Tongue (tissue), 2 donors: Measurements from ENCODE around the gene GBF1. TPM values are rescaled to one million over a fixed set of nuclear protein-coding genes. Genes with fewer than 3 reads are reported as not detected.
A peak's percentile ranks its signal among the peaks of the same experiment; 100 is the strongest.

Experiments used
- DNase-seq: peaks from one replicate; pipeline ENCODE4 v3.0.0-alpha.2; 2015
- total RNA-seq: library from RNA; depleted of rRNA; stranded (reverse); fragments of >200 nt; gene quantifications from one replicate; pipeline ENCODE4 v1.2.3, GENCODE V29; 2014

Gene GBF1
- total RNA-seq, 1 donor from 2014 or later: 37.4 TPM

- DNase-seq: peak; percentile 81
These were observed 163.6 kb downstream of the GBF1 start for GRCh38 chr10:102408728-102409603.

GRCh38 chr10:102409604-102410428 lies 164.5 kb downstream of the GBF1 start:
- DNase-seq: peak; percentile 46

- DNase-seq: peak; percentile 74
These were observed 165.2 kb downstream of the GBF1 start for GRCh38 chr10:102410429-102411073.

GRCh38 chr10:102411341-102412255 lies 166.3 kb downstream of the GBF1 start:
- DNase-seq: no peak

GRCh38 chr10:102412293-102412692 lies 167.0 kb downstream of the GBF1 start:
- DNase-seq: no peak

DNA sequence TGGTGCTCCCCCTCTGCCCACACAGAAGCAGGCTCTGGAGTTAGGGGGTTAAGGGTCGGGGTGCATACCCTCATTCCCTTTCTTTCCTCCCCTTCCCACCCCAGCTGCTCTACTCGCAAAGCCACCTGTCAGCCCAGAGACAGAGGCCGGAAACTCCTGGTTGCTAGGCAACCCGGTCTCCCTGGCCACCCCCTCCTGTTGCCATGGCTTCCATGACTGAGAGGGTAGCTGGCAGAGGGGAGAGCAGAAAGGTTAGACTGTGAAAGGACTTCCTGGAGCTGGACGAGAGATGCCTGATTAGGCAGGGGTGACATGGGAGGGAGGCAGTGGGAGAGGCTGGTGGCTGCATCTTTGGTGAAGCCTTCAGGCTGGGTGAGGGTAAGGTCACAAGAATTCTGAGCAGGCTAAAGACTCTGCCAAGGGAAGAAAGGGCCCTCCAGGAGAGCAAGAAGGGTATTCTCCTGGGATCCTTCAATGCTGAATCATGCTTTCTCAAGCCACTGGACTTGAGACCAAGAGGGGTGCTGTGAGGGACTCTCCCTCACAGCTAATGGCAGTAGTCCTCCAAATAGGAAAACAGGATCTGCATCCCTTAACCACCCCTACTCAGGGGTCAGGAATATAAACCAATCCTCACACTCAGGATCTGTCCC lies 167.8 kb downstream of the GBF1 start:
- no peak for DNase-seq

GRCh38 chr10:102413806-102414561 lies 168.7 kb downstream of the GBF1 start:
- no peak for DNase-seq

DNA sequence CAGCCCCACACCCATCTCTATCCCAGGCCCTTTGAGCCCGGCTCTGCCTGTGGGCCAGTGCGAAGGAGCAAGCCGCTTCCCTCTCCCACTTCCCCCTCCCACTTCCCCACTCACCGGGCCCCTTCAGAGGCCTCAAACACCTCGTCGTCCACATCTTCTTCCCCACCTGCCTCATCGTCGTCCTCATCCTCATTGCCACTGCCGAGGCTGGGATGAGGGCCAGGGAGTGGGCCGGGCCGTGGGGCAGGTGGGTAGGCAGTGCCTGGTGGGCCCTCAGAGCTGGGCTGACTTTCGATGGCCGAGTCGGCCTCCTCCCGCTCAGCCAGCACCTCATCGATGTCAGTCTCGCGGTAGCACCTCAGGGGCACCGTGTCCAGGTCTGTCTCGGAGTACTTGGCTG lies 169.4 kb downstream of the GBF1 start:
- DNase-seq: no peak

- no peak for DNase-seq
These were observed 171.0 kb downstream of the GBF1 start for GRCh38 chr10:102416283-102416682.

DNA sequence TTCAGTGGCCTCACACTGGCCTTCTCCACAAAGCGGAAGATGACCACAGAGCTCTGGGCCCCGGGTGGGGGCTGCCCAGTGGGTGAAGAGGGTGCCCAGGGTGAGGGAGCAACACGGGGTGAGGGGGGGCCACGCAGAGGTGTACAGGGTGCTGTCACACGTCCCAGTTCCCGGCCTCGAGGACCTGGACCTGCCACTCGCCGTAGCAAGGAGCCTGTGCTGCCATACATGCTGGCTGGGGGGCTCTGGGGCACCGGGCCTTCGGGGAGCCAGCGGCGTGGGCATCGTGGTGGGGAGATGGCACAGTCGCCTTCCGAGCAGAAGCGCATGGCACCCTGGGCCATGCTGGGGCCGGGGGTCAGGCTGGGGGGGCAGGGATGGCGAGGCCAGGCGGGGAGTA lies 171.4 kb downstream of the GBF1 start:
- no peak for DNase-seq

DNA sequence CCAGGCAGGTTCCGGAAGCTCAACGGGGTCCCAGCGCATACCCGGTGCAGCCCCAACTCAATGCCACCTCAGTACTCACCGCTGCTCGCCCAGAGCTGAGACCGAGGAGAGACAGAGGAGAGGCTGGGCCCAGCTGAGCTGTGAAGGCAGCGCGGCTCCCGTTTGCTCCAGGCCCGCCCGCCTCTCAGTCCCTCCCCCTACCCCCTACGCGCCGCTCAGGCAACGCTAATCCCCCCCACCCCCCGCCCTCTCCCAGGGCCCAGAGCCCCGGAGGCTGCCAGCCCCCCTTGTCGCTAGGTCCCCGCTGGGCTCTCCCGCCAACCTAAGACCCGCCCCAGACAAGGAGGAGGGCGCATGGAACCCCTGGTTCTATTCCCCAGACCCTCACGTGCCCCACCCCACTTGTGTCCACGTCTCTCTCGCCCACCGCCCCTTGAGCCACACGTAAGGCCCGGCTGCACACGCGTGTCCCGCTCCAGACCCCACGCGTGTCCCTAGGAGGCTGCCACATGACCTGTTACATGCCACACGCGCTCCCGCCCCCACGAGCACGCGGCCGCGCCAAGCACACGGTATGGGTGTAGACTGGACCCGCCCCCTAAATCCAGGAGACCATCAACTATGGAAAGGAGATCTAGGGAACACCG lies 173.4 kb downstream of the GBF1 start, which contains the start of gene PSD:
TSS of gene PSD (minus strand) at position 164 of the 647 bp plus-strand sequence. CDS start 1,747 bp downstream, outside the sequence.
- no peak for DNase-seq

- peak; percentile 81 for DNase-seq
These were observed 174.2 kb downstream of the GBF1 start for GRCh38 chr10:102419269-102420180.

DNA sequence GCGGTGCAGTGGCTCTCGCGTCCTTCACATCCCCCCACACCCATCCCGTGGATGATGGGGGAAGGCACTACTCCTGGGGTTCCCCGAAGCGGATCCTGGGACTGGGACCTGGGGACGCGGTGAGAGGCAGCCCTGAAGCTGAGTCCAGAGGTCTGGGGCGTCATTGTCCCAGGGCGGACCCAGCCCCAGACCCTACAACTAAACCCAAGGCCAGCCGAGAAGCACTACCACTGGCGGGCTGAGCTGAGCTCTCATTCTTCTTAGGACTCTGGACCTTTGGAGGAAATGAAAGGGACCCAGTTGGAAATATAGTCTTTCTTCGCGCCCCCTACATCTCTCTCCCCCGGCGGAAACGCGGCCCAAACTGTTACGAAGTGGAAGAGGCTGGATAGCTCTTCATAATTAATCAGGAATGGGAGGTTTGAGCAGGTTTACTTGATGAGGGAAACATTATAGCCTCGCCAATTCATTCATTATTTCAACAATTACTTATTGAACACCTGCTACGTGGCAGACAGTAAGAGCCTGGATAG lies 174.9 kb downstream of the GBF1 start:
- DNase-seq: no peak

GRCh38 chr10:102420714-102421506 lies 175.6 kb downstream of the GBF1 start, which contains the start of gene FBXL15:
Gene FBXL15, plus strand, starts transcription at chr10:102420836. Its CDS starts 294 bp downstream, at chr10:102421130.
- peak; percentile 99 for DNase-seq

- DNase-seq: no peak
These were observed 176.1 kb downstream of the GBF1 start for GRCh38 chr10:102421507-102421756.

GRCh38 chr10:102421757-102422512 lies 176.6 kb downstream of the GBF1 start:
- no peak for DNase-seq
